ENCODE data around the gene DCC.

DCC gene

GRCh38 chr18:52605345-52605744 lies 265.3 kb downstream of the DCC start:
- no peak for DNase-seq (ENCODE audit: low read depth)

- no peak for DNase-seq (ENCODE audit: low read depth)
These were observed 268.0 kb downstream of the DCC start for GRCh38 chr18:52607985-52608384.

GRCh38 chr18:52610451-52611115 lies 270.6 kb downstream of the DCC start:
- no peak for DNase-seq (ENCODE audit: low read depth)

- no peak for DNase-seq (ENCODE audit: low read depth)
These were observed 272.4 kb downstream of the DCC start for GRCh38 chr18:52612406-52612805.

- no peak for DNase-seq (ENCODE audit: low read depth)
These were observed 275.3 kb downstream of the DCC start for GRCh38 chr18:52615321-52615720.

GRCh38 chr18:52615943-52616342 lies 275.9 kb downstream of the DCC start:
- no peak for DNase-seq (ENCODE audit: low read depth)

- DNase-seq (ENCODE audit: low read depth) = no peak
These were observed 277.9 kb downstream of the DCC start for GRCh38 chr18:52617931-52618330.

GRCh38 chr18:52620926-52621439 lies 281.0 kb downstream of the DCC start:
- no peak for DNase-seq (ENCODE audit: low read depth)

GRCh38 chr18:52624702-52625101 lies 284.7 kb downstream of the DCC start:
- no peak for DNase-seq (ENCODE audit: low read depth)

- DNase-seq (ENCODE audit: low read depth) = no peak
These were observed 296.5 kb downstream of the DCC start for GRCh38 chr18:52636536-52636935.

- DNase-seq (ENCODE audit: low read depth) = no peak
These were observed 308.2 kb downstream of the DCC start for GRCh38 chr18:52648201-52648600.

GRCh38 chr18:52652391-52652790 lies 312.4 kb downstream of the DCC start:
- no peak for DNase-seq (ENCODE audit: low read depth)

GRCh38 chr18:52657043-52657805 lies 317.2 kb downstream of the DCC start:
- no peak for DNase-seq (ENCODE audit: low read depth)

GRCh38 chr18:52667463-52668065 lies 327.6 kb downstream of the DCC start:
- no peak for DNase-seq (ENCODE audit: low read depth)

- DNase-seq (ENCODE audit: low read depth) = no peak
These were observed 330.9 kb downstream of the DCC start for GRCh38 chr18:52670896-52671295.

- DNase-seq (ENCODE audit: low read depth) = no peak
These were observed 338.0 kb downstream of the DCC start for GRCh38 chr18:52678034-52678433.

GRCh38 chr18:52678551-52678950 lies 338.6 kb downstream of the DCC start:
- no peak for DNase-seq (ENCODE audit: low read depth)

- DNase-seq (ENCODE audit: low read depth) = no peak
These were observed 339.4 kb downstream of the DCC start for GRCh38 chr18:52679354-52679753.

GRCh38 chr18:52682260-52682659 lies 342.3 kb downstream of the DCC start:
- no peak for DNase-seq (ENCODE audit: low read depth)

GRCh38 chr18:52685316-52685715 lies 345.3 kb downstream of the DCC start:
- no peak for DNase-seq (ENCODE audit: low read depth)

GRCh38 chr18:52691841-52692240 lies 351.8 kb downstream of the DCC start:
- no peak for DNase-seq (ENCODE audit: low read depth)

- DNase-seq (ENCODE audit: low read depth) = no peak
These were observed 354.8 kb downstream of the DCC start for GRCh38 chr18:52694804-52695203.

- no peak for DNase-seq (ENCODE audit: low read depth)
These were observed 360.1 kb downstream of the DCC start for GRCh38 chr18:52700116-52700515.

Measured in stimulated activated CD8-positive, alpha-beta memory T cell treated with anti-CD3 and anti-CD28 coated beads, Interleukin-12 subunit alpha, Interleukin-12 subunit beta, amount 100 ng/mL, for 1 hour (primary cell).